Skeletal muscle tissue (tissue), 4 donors: ENCODE results near the gene ZNF593OS. TPM values are rescaled to one million over a fixed set of nuclear protein-coding genes. Genes with fewer than 3 reads are reported as not detected.

Experiments used
- H3K27ac ChIP-seq: one replicate; pipeline ENCODE4 v1.7.0; 2013; ENCODE audit warnings: mild to moderate bottlenecking, low read depth, low read length, inconsistent platforms
- H3K27me3 ChIP-seq, 3 donors: one replicate each; pipeline ENCODE4 v1.7.0; 2013; ENCODE audit warnings: low read length in 3 of 3; ENCODE audit not compliant: control insufficient read depth in 3 of 3, insufficient read depth in 3 of 3
- H3K36me3 ChIP-seq, 3 donors: one replicate each; pipeline ENCODE4 v1.7.0; 2013; ENCODE audit warnings: low read length in 3 of 3; ENCODE audit not compliant: control insufficient read depth in 3 of 3, insufficient read depth in 3 of 3
- H3K4me1 ChIP-seq, 3 donors: one replicate each; pipeline ENCODE4 v1.7.0; 2013; ENCODE audit warnings: low read length in 3 of 3, mild to moderate bottlenecking in 3 of 3; ENCODE audit not compliant: control insufficient read depth in 3 of 3, insufficient read depth in 3 of 3
- H3K4me3 ChIP-seq, 3 donors: one replicate each; pipeline ENCODE4 v1.7.0; 2013; ENCODE audit warnings: low read length in 3 of 3
- H3K9ac ChIP-seq, 3 donors: one replicate each; pipeline ENCODE4 v1.7.0; 2013; ENCODE audit warnings: low read length in 3 of 3, mild to moderate bottlenecking in 3 of 3, moderate library complexity in 2 of 3, low read depth in 1 of 3
- H3K9me3 ChIP-seq, 3 donors: one replicate each; pipeline ENCODE4 v1.7.0; 2013; ENCODE audit warnings: low read length in 3 of 3; ENCODE audit not compliant: control insufficient read depth in 3 of 3
- total RNA-seq: library from RNA; depleted of rRNA; stranded (reverse); fragments of >200 nt; gene quantifications from one replicate; pipeline ENCODE4 v1.2.3, GENCODE V29; 2014
- donor health status: Osteomylitis.

Gene ZNF593OS
- total RNA-seq, 1 donor from 2014 or later, result not detected

DNA sequence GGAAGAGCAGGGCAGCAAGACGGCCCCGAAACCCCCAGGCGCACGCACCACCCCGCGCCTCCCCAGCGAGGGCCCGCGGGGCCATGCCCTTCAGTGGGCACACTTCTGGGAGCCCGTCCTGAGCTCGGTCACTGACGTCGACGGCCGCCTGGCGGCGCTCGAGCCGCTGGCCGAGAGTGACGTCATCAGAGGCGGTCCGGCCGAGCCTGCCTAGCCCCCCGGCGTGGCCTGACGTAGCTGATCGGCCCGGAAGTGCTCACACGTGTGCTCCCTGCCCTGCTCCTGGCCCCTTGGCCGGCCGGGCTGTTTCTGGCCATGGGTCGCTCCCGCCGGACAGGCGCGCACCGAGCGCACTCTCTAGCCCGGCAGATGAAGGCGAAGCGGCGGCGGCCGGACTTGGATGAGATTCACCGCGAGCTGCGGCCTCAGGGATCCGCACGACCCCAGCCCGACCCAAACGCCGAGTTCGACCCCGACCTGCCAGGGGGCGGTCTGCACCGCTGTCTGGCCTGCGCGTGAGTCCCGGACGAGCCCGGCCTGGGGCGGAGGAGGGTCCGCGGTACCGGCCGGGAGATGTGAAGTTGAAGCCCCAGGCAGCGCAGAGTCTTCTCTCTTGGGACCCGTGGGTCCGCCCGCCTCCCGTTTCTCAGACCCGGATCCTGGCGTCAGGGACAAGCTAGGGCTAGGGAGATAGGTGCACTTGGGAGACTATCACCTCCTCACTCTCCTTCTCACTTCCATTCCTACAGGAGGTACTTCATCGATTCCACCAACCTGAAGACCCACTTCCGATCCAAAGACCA, 1.8 kb downstream of the ZNF593OS start, which contains the start of gene ZNF593:
Gene ZNF593 (plus strand): TSS at position 240 of the 803 bp plus-strand sequence. CDS start 76 bp downstream, at position 316.
- H3K4me1 ChIP-seq, result peaks cover 24 to 32% (median 26%) of the 10 kb centered on the region in 3 donors
- H3K36me3 ChIP-seq, result peaks cover 0 to 9% (median 5%) of the 10 kb centered on the region in 3 donors
- peak within 1 kb of the TSS; percentile 87 to 98 (median 94) for H3K9ac ChIP-seq
- peak within 1 kb of the TSS; percentile 74 to 91 (median 85) for H3K4me3 ChIP-seq
- H3K27me3 ChIP-seq, result no peaks in the 10 kb centered on the region
- no peaks in the 10 kb centered on the region for H3K9me3 ChIP-seq
- H3K27ac ChIP-seq, result peak within 1 kb of the TSS; percentile 92

DNA sequence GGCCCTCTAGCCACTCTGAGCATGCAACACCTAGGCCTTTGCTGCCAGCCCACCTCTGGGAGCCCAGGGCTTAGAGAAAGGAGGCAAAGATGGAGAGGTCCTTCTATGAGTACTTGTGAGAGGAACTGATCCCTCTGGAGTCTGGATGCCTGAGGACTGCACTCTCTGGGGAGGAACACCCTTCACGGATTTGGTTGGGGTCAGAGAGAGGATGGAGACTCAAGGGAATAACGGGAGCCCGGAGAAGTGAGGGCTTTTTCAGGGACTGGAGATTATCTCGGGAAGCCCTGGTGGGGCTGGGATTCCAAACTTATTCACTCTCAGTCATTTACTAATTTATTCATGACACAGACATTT, 2.5 kb downstream of the ZNF593OS start:
- peak overlapping the region in 2 of 3 donors; percentile 74 to 91 for H3K4me3 ChIP-seq
- peak overlapping the region; percentile 51 to 98 (median 94) for H3K9ac ChIP-seq

DNA sequence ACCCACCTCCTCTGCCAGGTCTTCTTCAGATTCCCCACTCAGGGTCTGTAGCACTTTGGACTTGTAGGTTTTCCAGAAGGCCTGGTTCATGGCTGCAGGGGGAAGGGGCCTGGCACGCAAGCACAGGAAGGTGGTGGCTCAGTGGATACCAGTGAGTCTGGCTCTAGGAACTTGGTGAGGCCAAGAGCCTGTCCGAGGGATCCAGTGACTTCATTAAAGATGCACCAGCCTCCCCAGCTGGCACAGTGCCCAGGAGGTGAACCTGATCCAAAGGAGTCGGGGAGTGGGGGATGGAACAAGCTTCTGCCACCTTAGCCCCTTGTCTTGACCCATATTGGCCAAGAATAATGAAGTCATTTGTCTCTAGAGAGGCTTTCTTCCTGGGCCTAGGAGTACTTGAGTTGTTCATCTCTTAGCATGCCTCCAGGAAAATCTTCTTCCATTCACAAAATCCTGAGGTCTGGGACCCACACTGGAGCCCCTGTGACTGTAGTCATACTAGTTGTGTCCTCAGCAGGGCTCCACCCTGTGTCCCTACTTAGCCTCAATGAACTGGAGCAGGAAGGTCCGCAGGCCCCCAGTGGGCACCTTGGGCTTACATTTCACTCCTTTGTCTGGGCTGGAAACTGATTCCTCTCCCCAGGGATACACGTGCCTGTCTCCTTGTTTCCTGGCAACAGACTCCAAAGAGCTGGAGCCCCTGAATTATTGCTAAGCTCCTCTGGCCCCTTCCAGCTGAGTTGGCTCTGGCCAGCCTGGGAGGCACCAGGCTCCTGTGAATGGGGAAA, 3.0 kb downstream of the ZNF593OS start, which contains the start of gene C1orf232:
Gene C1orf232 (minus strand): TSS at position 554 of the 788 bp plus-strand sequence. CDS start 464 bp downstream, at position 90.
- Histone ChIP-seq H3K4me1 (peaks cover 31 to 41% (median 34%) of the 10 kb centered on the region in 3 donors), H3K9me3 (no peaks in the 10 kb centered on the region), H3K4me3 (peak within 1 kb of the TSS; percentile 74 to 91 (median 85)), H3K27me3 (no peaks in the 10 kb centered on the region), H3K36me3 (peaks cover 0 to 9% (median 5%) of the 10 kb centered on the region in 3 donors), H3K9ac (peak within 1 kb of the TSS; percentile 87 to 98 (median 94)), H3K27ac (peak within 1 kb of the TSS; percentile 92)

More for the DNA sequence above, 2.5 kb downstream of the ZNF593OS start:
- Histone ChIP-seq H3K27ac (peak overlapping the region; percentile 92), H3K27me3 (no peaks in the 10 kb centered on the region), H3K36me3 (peaks cover 0 to 9% (median 5%) of the 10 kb centered on the region in 3 donors), H3K4me1 (peaks cover 26 to 37% (median 29%) of the 10 kb centered on the region in 3 donors), H3K9me3 (no peaks in the 10 kb centered on the region)

- Histone ChIP-seq H3K4me1 (peaks cover 34 to 40% (median 35%) of the 10 kb centered on the region in 3 donors), H3K27me3 (no peaks in the 10 kb centered on the region), H3K9ac (no peak overlapping the region), H3K27ac (no peak overlapping the region), H3K9me3 (no peaks in the 10 kb centered on the region), H3K36me3 (peaks cover 0 to 9% (median 5%) of the 10 kb centered on the region in 3 donors), H3K4me3 (no peak overlapping the region)
Observed at GRCh38 chr1:26166719-26167281, 4.8 kb downstream of the ZNF593OS start.

GRCh38 chr1:26164861-26165842, 6.5 kb downstream of the ZNF593OS start:
- H3K4me1 ChIP-seq, result peaks cover 25 to 37% (median 32%) of the 10 kb centered on the region in 3 donors
- no peaks in the 10 kb centered on the region for H3K9me3 ChIP-seq
- H3K27me3 ChIP-seq, result no peaks in the 10 kb centered on the region
- H3K9ac ChIP-seq, result peak overlapping the region in 1 of 3 donors; percentile 81
- H3K4me3 ChIP-seq, result peak overlapping the region in 1 of 3 donors; percentile 64
- H3K36me3 ChIP-seq, result no peaks in the 10 kb centered on the region
- H3K27ac ChIP-seq, result no peak overlapping the region

GRCh38 chr1:26164036-26164860, 7.4 kb downstream of the ZNF593OS start:
- Histone ChIP-seq H3K4me1 (peaks cover 20 to 34% (median 34%) of the 10 kb centered on the region in 3 donors), H3K9ac (peak overlapping the region in 2 of 3 donors; percentile 56 to 81), H3K36me3 (no peaks in the 10 kb centered on the region), H3K9me3 (no peaks in the 10 kb centered on the region), H3K27ac (no peak overlapping the region), H3K4me3 (peak overlapping the region in 2 of 3 donors; percentile 46 to 64), H3K27me3 (no peaks in the 10 kb centered on the region)

DNA sequence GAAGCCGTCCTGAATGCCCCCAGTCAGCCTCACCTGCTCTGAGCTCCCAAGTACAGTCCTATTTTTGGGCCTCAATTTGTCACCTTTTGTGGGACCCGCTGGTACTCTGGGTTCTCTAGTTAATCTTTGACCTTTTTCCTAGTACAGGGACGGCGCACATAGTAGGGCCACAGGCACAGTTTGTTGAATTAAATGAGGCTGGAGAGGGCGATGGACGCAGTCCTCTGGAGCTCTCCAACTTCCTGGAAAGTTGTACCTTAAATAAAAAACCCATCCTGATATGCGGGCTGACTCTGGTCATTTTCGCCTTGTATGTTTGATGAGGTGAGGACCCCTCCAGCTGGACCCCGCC, 8.0 kb downstream of the ZNF593OS start:
- Histone ChIP-seq H3K27me3 (no peaks in the 10 kb centered on the region), H3K27ac (no peak overlapping the region), H3K9me3 (no peaks in the 10 kb centered on the region), H3K9ac (peak overlapping the region in 1 of 3 donors; percentile 81), H3K36me3 (no peaks in the 10 kb centered on the region), H3K4me1 (peaks cover 17 to 37% (median 35%) of the 10 kb centered on the region in 3 donors), H3K4me3 (peak overlapping the region in 2 of 3 donors; percentile 46 to 64)

DNA sequence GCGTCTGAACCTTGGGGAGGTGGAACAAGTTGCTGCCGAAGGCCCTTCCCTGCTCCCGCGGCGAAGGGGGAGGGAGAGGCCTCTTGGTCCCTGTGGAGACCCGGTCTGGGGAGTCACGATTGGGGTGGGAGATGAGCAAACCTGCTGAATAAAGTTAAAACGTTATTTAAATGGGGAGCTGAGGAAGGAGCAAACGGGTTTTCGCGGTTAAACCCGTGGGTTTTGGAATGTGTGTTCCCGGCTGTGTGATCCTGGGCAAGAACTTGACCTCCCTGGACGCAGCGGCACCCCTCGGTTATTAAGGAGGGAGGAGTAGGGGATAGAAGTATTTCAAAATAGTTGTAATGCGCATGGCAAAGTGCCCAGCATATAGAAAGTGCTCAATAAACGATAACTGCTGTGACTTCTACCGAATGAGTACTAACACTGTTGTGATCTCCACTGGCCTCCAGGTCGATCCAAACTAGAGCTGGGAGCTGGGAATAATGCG, 9.4 kb downstream of the ZNF593OS start:
- peaks cover 17 to 46% (median 38%) of the 10 kb centered on the region in 3 donors for H3K4me1 ChIP-seq
- H3K4me3 ChIP-seq, result peak overlapping the region; percentile 48 to 81 (median 77)
- H3K27ac ChIP-seq, result peak overlapping the region; percentile 81
- peak overlapping the region; percentile 70 to 83 (median 81) for H3K9ac ChIP-seq
- no peaks in the 10 kb centered on the region for H3K36me3 ChIP-seq
- no peaks in the 10 kb centered on the region for H3K9me3 ChIP-seq
- no peaks in the 10 kb centered on the region for H3K27me3 ChIP-seq
